Right lobe of liver (tissue), 4 donors: ENCODE results near the gene ASB1.

Source experiments
- CTCF ChIP-seq, 4 donors: fragments of 200-600 bp in 3 of 4; fragments of 450-650 bp in 1 of 4; IDR thresholded peaks; one replicate each; pipeline versions ENCODE4 v1.5.1 to v1.8.0; 2016 to 2022; ENCODE audit warnings: antibody characterized with exemption in 4 of 4, mild to moderate bottlenecking in 2 of 4
- POLR2A ChIP-seq: fragments of 450-650 bp; IDR thresholded peaks from one replicate; pipeline ENCODE4 v1.6.1; 2017; ENCODE audit warnings: antibody characterized with exemption, mild to moderate bottlenecking
- donor health status: DM: no; HTN: no; CAD: no.
- donor health status: DM: no; HTN: no; CAD: no.
- donor health status: DM: no; HTN: yes; CAD: no.

- no peak for TF ChIP-seq CTCF (IDR thresholded peaks at IDR 0.05)
- TF ChIP-seq POLR2A, result no peak
These were observed 41.1 kb downstream of the ASB1 start for GRCh38 chr2:238467792-238468191.
